ENCODE measurements around the gene COL12A1.

GRCh38 chr6:75142721-75143120, 63.1 kb downstream of the COL12A1 start:
- TF ChIP-seq GATA3 (IDR thresholded peaks at IDR 0.05; ENCODE audit: low read depth, low read length) = no peak
- no peak for TF ChIP-seq GATA2 (IDR thresholded peaks at IDR 0.05; ENCODE audit: low read depth, low read length)

Data from SH-SY5Y (cell line).